ENCODE results near the gene TTC33.

DNA sequence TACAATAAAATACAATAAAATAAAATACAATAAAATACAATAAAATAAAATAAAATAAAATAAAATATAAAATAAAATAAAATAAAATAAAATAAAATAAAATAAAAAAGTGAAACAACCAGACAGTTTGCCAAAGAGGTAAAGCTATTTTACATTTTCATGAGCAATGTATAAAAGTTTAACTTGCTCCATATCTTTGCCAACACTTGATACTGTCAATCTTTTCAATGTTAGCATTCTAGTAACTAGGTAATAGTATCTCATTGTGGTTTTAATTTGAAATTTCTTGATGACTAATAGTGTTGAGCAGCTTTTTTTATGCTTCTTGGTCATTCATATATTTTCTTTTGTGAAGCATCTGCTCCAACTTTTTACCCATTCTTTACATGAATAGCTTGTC, 17.3 kb downstream of the TTC33 start:
- TF ChIP-seq, protein P1, sequence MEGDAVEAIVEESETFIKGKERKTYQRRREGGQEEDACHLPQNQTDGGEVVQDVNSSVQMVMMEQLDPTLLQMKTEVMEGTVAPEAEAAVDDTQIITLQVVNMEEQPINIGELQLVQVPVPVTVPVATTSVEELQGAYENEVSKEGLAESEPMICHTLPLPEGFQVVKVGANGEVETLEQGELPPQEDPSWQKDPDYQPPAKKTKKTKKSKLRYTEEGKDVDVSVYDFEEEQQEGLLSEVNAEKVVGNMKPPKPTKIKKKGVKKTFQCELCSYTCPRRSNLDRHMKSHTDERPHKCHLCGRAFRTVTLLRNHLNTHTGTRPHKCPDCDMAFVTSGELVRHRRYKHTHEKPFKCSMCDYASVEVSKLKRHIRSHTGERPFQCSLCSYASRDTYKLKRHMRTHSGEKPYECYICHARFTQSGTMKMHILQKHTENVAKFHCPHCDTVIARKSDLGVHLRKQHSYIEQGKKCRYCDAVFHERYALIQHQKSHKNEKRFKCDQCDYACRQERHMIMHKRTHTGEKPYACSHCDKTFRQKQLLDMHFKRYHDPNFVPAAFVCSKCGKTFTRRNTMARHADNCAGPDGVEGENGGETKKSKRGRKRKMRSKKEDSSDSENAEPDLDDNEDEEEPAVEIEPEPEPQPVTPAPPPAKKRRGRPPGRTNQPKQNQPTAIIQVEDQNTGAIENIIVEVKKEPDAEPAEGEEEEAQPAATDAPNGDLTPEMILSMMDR (IDR thresholded peaks at IDR 0.05): no peak
- TF ChIP-seq POLR2A (IDR thresholded peaks at IDR 0.05): no peak

Measured in right lobe of liver (tissue), 4 donors.